Caco-2 (cell line): ENCODE data around the gene CASZ1. TPM values are rescaled to one million over a fixed set of nuclear protein-coding genes. Genes with fewer than 3 reads are reported as not detected.

ENCODE experiments used
- BruUV-seq: library from RNA; stranded (reverse); fragments of 400-500 nt; replicated peaks from 2 replicates; lab custom pipeline; 2021; lab: Mats Ljungman, UMichigan
- CTCF ChIA-PET: fragments of 300-600 bp; sonication (Branson Sonifier 250); formaldehyde crosslinking; loops from one replicate; lab custom pipeline; 2022; ENCODE audit warnings: antibody characterized with exemption; lab: Charles Lee
- POLR2A ChIA-PET: fragments of 300-600 bp; sonication (Branson Sonifier 250); formaldehyde crosslinking; loops from one replicate; lab custom pipeline; 2022; ENCODE audit warnings: antibody characterized with exemption; lab: Charles Lee
- DNase-seq, 2 experiments: peaks; one replicate each; pipeline versions ENCODE4 v3.0.0 to v3.0.0-alpha.2; 2020 to 2022
- H3K27me3 ChIP-seq: replicated peaks from 2 replicates; pipeline ENCODE4 v1.6.0; 2011; ENCODE audit warnings: low read length; ENCODE audit not compliant: control insufficient read depth, insufficient read depth
- H3K36me3 ChIP-seq: 2 replicates; pipeline ENCODE4 v1.5.1; 2011; ENCODE audit warnings: low read length; ENCODE audit not compliant: control insufficient read depth, insufficient read depth
- H3K4me1 ChIP-seq: fragments of 250-450 bp; sonication (Bioruptor Pico); 2 replicates; pipeline ENCODE4 v1.5.1; 2020; ENCODE audit warnings: mild to moderate bottlenecking
- H3K4me3 ChIP-seq: 2 replicates; pipeline ENCODE4 v1.5.1; 2011; ENCODE audit warnings: low read depth, mild to moderate bottlenecking, control low read depth, low read length
- H3K9me3 ChIP-seq: fragments of 250-450 bp; sonication (Bioruptor Pico); 2 replicates; pipeline ENCODE4 v1.5.1; 2020; ENCODE audit warnings: mild to moderate bottlenecking, moderate library complexity
- H3K27ac Mint-ChIP-seq: one replicate; pipeline ENCODE4 v1.8.0; 2022; ENCODE audit warnings: mixed read lengths; ENCODE audit not compliant: unreplicated experiment
- H3K27me3 Mint-ChIP-seq: one replicate; pipeline ENCODE4 v1.8.0; 2022; ENCODE audit warnings: mixed read lengths; ENCODE audit not compliant: insufficient read depth, unreplicated experiment
- H3K36me3 Mint-ChIP-seq: one replicate; pipeline ENCODE4 v1.8.0; 2022; ENCODE audit warnings: mild to moderate bottlenecking, mixed read lengths; ENCODE audit not compliant: insufficient read depth, unreplicated experiment
- H3K4me1 Mint-ChIP-seq: one replicate; pipeline ENCODE4 v1.8.0; 2022; ENCODE audit warnings: low read depth, mixed read lengths; ENCODE audit not compliant: unreplicated experiment
- H3K4me3 Mint-ChIP-seq: one replicate; pipeline ENCODE4 v1.8.0; 2022; ENCODE audit warnings: mild to moderate bottlenecking, moderate library complexity, mixed read lengths; ENCODE audit not compliant: unreplicated experiment
- H3K9me3 Mint-ChIP-seq: one replicate; pipeline ENCODE4 v1.8.0; 2022; ENCODE audit warnings: mixed read lengths; ENCODE audit not compliant: unreplicated experiment
- intact Hi-C: fragments of 100-400 bp; cut with micrococcal nuclease; formaldehyde crosslinking; loops from one replicate; pipeline ENCODE4 v1.10.0; 2022; ENCODE audit not compliant: unreplicated experiment
- total RNA-seq: library from RNA; stranded (reverse); gene quantifications from 2 replicates; pipeline ENCODE4 v1.2.3, GENCODE V29; 2022
- TF ChIP-seq, protein P1 (sequence below), 2 experiments: fragments of 200-600 bp in 1 of 2; IDR thresholded peaks; 1 replicate in 1 of 2; 2 replicates in 1 of 2; pipeline versions ENCODE4 v1.5.1 to v1.8.0; 2011 to 2022; ENCODE audit warnings: antibody characterized with exemption in 1 of 2, control low read depth in 1 of 2, inconsistent platforms in 1 of 2, low read depth in 1 of 2, low read length in 1 of 2, mild to moderate bottlenecking in 1 of 2, moderate library complexity in 1 of 2; ENCODE audit not compliant: insufficient read depth in 1 of 2, severe bottlenecking in 1 of 2, unreplicated experiment in 1 of 2

Gene CASZ1
- total RNA-seq, 1 experiment from 2014 or later = 10.9 TPM

DNA sequence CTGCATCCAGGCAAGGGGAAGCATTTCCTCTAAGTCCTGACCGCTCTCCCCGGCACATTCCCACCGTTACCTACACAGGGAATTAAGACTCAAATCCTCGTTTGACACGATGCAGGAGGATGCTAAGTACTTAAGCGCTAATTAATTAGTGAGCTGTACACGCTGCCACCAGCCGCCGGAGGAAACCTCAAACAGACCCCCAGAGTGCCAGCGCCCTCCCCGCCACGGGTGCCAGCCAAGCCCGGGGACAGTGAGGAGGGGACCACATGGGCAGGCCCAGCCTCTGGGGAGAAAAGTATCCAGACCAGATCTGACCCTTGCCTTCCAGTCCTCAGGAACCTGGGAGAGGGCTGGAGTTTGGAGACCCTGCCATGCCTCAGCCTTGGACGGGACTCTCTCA is 17.4 kb upstream of the CASZ1 start:
- H3K4me1 Mint-ChIP-seq = no peaks in the 10 kb centered on the region
- no peaks in the 10 kb centered on the region for H3K9me3 Mint-ChIP-seq
- H3K4me1 ChIP-seq = no peaks in the 10 kb centered on the region
- H3K9me3 ChIP-seq = no peaks in the 10 kb centered on the region
- TF ChIP-seq, protein P1, sequence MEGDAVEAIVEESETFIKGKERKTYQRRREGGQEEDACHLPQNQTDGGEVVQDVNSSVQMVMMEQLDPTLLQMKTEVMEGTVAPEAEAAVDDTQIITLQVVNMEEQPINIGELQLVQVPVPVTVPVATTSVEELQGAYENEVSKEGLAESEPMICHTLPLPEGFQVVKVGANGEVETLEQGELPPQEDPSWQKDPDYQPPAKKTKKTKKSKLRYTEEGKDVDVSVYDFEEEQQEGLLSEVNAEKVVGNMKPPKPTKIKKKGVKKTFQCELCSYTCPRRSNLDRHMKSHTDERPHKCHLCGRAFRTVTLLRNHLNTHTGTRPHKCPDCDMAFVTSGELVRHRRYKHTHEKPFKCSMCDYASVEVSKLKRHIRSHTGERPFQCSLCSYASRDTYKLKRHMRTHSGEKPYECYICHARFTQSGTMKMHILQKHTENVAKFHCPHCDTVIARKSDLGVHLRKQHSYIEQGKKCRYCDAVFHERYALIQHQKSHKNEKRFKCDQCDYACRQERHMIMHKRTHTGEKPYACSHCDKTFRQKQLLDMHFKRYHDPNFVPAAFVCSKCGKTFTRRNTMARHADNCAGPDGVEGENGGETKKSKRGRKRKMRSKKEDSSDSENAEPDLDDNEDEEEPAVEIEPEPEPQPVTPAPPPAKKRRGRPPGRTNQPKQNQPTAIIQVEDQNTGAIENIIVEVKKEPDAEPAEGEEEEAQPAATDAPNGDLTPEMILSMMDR (IDR thresholded peaks at IDR 0.05; ENCODE audit: insufficient read depth in 1 of 2, low read depth in 1 of 2, low read length in 1 of 2, severe bottlenecking in 1 of 2, unreplicated experiment in 1 of 2) = no peak
- no peaks in the 10 kb centered on the region for H3K27me3 ChIP-seq
- ChIA-PET CTCF (no interaction called here), POLR2A (no interaction called here)
- intact Hi-C loops = no loop called here
- H3K4me3 Mint-ChIP-seq = no peak overlapping the region
- no peak for DNase-seq
- BruUV-seq = no TSS peak
- no peaks in the 10 kb centered on the region for H3K36me3 ChIP-seq
- H3K4me3 ChIP-seq = no peak overlapping the region
- H3K36me3 Mint-ChIP-seq = no peaks in the 10 kb centered on the region
- H3K27me3 Mint-ChIP-seq = peaks cover 4% of the 10 kb centered on the region
- H3K27ac Mint-ChIP-seq = no peak overlapping the region

GRCh38 chr1:10812387-10812915 is 16.0 kb upstream of the CASZ1 start:
- Mint-ChIP-seq H3K4me3 (no peak overlapping the region), H3K27me3 (peaks cover 5% of the 10 kb centered on the region), H3K9me3 (no peaks in the 10 kb centered on the region), H3K27ac (no peak overlapping the region), H3K36me3 (no peaks in the 10 kb centered on the region), H3K4me1 (no peaks in the 10 kb centered on the region)
- Histone ChIP-seq H3K27me3 (no peaks in the 10 kb centered on the region), H3K9me3 (no peaks in the 10 kb centered on the region), H3K4me1 (no peaks in the 10 kb centered on the region), H3K36me3 (no peaks in the 10 kb centered on the region), H3K4me3 (no peak overlapping the region)
- TF ChIP-seq, protein P1 (IDR thresholded peaks at IDR 0.05; ENCODE audit: insufficient read depth in 1 of 2, low read depth in 1 of 2, low read length in 1 of 2, severe bottlenecking in 1 of 2, unreplicated experiment in 1 of 2) = no peak
- ChIA-PET CTCF (no interaction called here), POLR2A (no interaction called here)
- no TSS peak for BruUV-seq
- intact Hi-C loops = no loop called here
- no peak for DNase-seq

DNA sequence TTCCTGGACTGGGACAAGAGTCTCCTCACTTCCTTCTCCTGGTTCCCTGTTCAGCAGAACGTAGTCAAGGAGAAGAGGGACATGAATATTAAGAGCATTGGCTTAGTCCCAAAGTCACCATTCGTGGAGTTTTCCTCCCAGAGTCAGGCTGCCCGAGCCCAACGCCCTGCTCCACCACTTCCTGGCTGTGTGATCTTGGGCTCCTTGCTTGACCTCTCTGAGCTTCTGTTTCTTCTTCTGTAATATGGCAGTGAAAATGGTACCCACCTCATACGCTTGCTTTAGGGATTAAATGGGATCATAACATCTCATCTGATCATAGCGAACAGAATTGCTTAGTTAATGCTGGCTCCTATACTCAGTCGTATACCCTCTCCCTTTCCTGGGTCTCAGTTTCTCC is 12.0 kb upstream of the CASZ1 start:
- TF ChIP-seq, protein P1 (IDR thresholded peaks at IDR 0.05; ENCODE audit: insufficient read depth in 1 of 2, low read depth in 1 of 2, low read length in 1 of 2, severe bottlenecking in 1 of 2, unreplicated experiment in 1 of 2) = no peak
- DNase-seq = no peak
- BruUV-seq = no TSS peak
- intact Hi-C loops = no loop called here
- Histone ChIP-seq H3K4me3 (no peak overlapping the region), H3K9me3 (no peaks in the 10 kb centered on the region), H3K36me3 (no peaks in the 10 kb centered on the region), H3K4me1 (0 out of 2 replicates have a peak, but pooled peaks cover 2% of the 10 kb centered on the region), H3K27me3 (no peaks in the 10 kb centered on the region)
- POLR2A ChIA-PET = no interaction called here
- Mint-ChIP-seq H3K4me1 (no peaks in the 10 kb centered on the region), H3K4me3 (no peak overlapping the region), H3K27ac (no peak overlapping the region), H3K27me3 (peaks cover 10% of the 10 kb centered on the region), H3K36me3 (no peaks in the 10 kb centered on the region), H3K9me3 (no peaks in the 10 kb centered on the region)
- CTCF ChIA-PET = no interaction called here
